GM23338 (cell line): ENCODE data around the gene CDC14A. TPM values are rescaled to one million over a fixed set of nuclear protein-coding genes. Genes with fewer than 3 reads are reported as not detected.

Source experiments
- ATAC-seq: fragments of 200-7000 bp; cut with Tn5 transposase; 3 replicates; pipeline ENCODE4 v1.9.1; 2020
- DNase-seq: peaks from one replicate; pipeline ENCODE4 v3.0.0-alpha.2; 2015; ENCODE audit warnings: low spot score
- H2AFZ ChIP-seq: fragments of 200-600 bp; sonication (generic); 2 replicates; pipeline ENCODE4 v1.8.0; 2016; ENCODE audit warnings: antibody characterized with exemption, mild to moderate bottlenecking, moderate library complexity
- H3F3A ChIP-seq: fragments of 200-600 bp; sonication (generic); replicated peaks from 2 replicates; pipeline ENCODE4 v1.8.0; 2017; ENCODE audit warnings: antibody characterized with exemption, mixed run types, low read depth
- H3K27ac ChIP-seq: fragments of 200-600 bp; sonication (generic); 2 replicates; pipeline ENCODE4 v1.6.1; 2016; ENCODE audit warnings: low read depth
- H3K27me3 ChIP-seq: fragments of 200-600 bp; sonication (generic); 2 replicates; pipeline ENCODE4 v1.8.0; 2016; ENCODE audit warnings: mild to moderate bottlenecking, mixed run types, moderate library complexity; ENCODE audit not compliant: insufficient read depth
- H3K36me3 ChIP-seq: fragments of 200-600 bp; sonication (generic); 2 replicates; pipeline ENCODE4 v1.8.0; 2016; ENCODE audit warnings: mild to moderate bottlenecking; ENCODE audit not compliant: insufficient read depth
- H3K4me1 ChIP-seq: fragments of 200-600 bp; sonication (generic); 2 replicates; pipeline ENCODE4 v1.8.0; 2016; ENCODE audit warnings: mild to moderate bottlenecking, moderate library complexity; ENCODE audit not compliant: insufficient read depth
- H3K4me2 ChIP-seq: fragments of 200-600 bp; sonication (generic); 2 replicates; pipeline ENCODE4 v1.7.1; 2017; ENCODE audit warnings: mixed run types
- H3K4me3 ChIP-seq: fragments of 200-600 bp; sonication (generic); 2 replicates; pipeline ENCODE4 v1.6.1; 2016; ENCODE audit warnings: mixed run types
- H3K79me2 ChIP-seq: fragments of 200-600 bp; sonication (generic); replicated peaks from 2 replicates; pipeline ENCODE4 v1.8.0; 2017; ENCODE audit warnings: mild to moderate bottlenecking; ENCODE audit not compliant: insufficient read depth
- H3K9me2 ChIP-seq: fragments of 200-600 bp; sonication (generic); 2 replicates; pipeline ENCODE4 v1.8.0; 2017; ENCODE audit not compliant: insufficient read depth
- H4K20me1 ChIP-seq: fragments of 200-600 bp; sonication (generic); replicated peaks from 2 replicates; pipeline ENCODE4 v1.8.0; 2017; ENCODE audit warnings: mild to moderate bottlenecking; ENCODE audit not compliant: insufficient read depth
- H3K27ac Mint-ChIP-seq: 2 replicates; pipeline ENCODE4 v1.8.0; 2020; ENCODE audit warnings: inconsistent platforms, mild to moderate bottlenecking, moderate library complexity, mixed read lengths
- H3K27me3 Mint-ChIP-seq: 3 replicates; pipeline ENCODE4 v1.8.0; 2022; ENCODE audit warnings: low read depth, mild to moderate bottlenecking, moderate library complexity, mixed read lengths, inconsistent platforms; ENCODE audit not compliant: insufficient read depth, poor library complexity
- H3K36me3 Mint-ChIP-seq: 3 replicates; pipeline ENCODE4 v1.8.0; 2021; ENCODE audit warnings: low read depth, mild to moderate bottlenecking, inconsistent platforms, moderate library complexity, mixed read lengths
- H3K4me1 Mint-ChIP-seq: 3 replicates; pipeline ENCODE4 v1.8.0; 2020; ENCODE audit warnings: mild to moderate bottlenecking, inconsistent platforms, mixed read lengths
- H3K4me3 Mint-ChIP-seq: 3 replicates; pipeline ENCODE4 v1.8.0; 2021; ENCODE audit warnings: moderate library complexity, mild to moderate bottlenecking, inconsistent platforms, mixed read lengths
- H3K9me3 Mint-ChIP-seq: 3 replicates; pipeline ENCODE4 v1.8.0; 2020; ENCODE audit warnings: moderate library complexity, mild to moderate bottlenecking, inconsistent platforms, mixed read lengths
- ETS1 ChIP-seq: IDR thresholded peaks from 2 replicates; pipeline ENCODE4 v1.6.1; 2016; ENCODE audit warnings: antibody characterized with exemption
- EZH2phosphoT487 ChIP-seq: fragments of 200-600 bp; sonication (generic); IDR thresholded peaks from one replicate; pipeline ENCODE4 v1.8.1; 2018; ENCODE audit warnings: antibody characterized with exemption; ENCODE audit not compliant: unreplicated experiment
- JUNB ChIP-seq: IDR thresholded peaks from one replicate; pipeline ENCODE4 v1.6.1; 2016; ENCODE audit warnings: antibody characterized with exemption; ENCODE audit not compliant: unreplicated experiment
- NANOG ChIP-seq: IDR thresholded peaks from 2 replicates; pipeline ENCODE4 v1.6.1; 2016; ENCODE audit warnings: antibody characterized with exemption, borderline replicate concordance
- POLR2AphosphoS5 ChIP-seq: IDR thresholded peaks from 2 replicates; pipeline ENCODE4 v1.6.1; 2016; ENCODE audit warnings: antibody characterized with exemption, low read depth
- ZNF331 ChIP-seq: fragments of 250-450 bp; sonication (Bioruptor Pico); IDR thresholded peaks from 2 replicates; pipeline ENCODE4 v1.5.0; 2020; ENCODE audit warnings: low read depth, mild to moderate bottlenecking, moderate library complexity
- polyA plus RNA-seq: library from polyadenylated mRNA; unstranded; fragments of >200 nt; fragmentation: Nextera tagmentation; extraction: Ambion mirVana; gene quantifications from 2 replicates; pipeline ENCODE4 v1.2.1, GENCODE V29; 2016
- total RNA-seq: library from RNA; depleted of rRNA; stranded (reverse); fragments of >200 nt; shearing (Covaris generic); gene quantifications from 2 replicates; pipeline ENCODE4 v1.2.3, GENCODE V29; 2014
- TF ChIP-seq, protein P1 (sequence below): fragments of 250-450 bp; sonication (Bioruptor Pico); IDR thresholded peaks from 2 replicates; pipeline ENCODE4 v1.5.0; 2020; ENCODE audit warnings: mild to moderate bottlenecking, moderate library complexity
- TF ChIP-seq, protein P2 (sequence below), 2 experiments: fragments of 200-600 bp in 1 of 2; sonication (generic) in 1 of 2; conservative IDR thresholded peaks; 2 replicates each; pipeline versions ENCODE4 v1.5.1 to v1.6.1; 2016 to 2017; ENCODE audit warnings: antibody characterized with exemption in 2 of 2, low read depth in 2 of 2, mild to moderate bottlenecking in 2 of 2, moderate library complexity in 1 of 2

CDC14A gene
- total and polyA plus RNA-seq, 2 experiments from 2014 or later: 11.1 to 20.8 TPM

DNA sequence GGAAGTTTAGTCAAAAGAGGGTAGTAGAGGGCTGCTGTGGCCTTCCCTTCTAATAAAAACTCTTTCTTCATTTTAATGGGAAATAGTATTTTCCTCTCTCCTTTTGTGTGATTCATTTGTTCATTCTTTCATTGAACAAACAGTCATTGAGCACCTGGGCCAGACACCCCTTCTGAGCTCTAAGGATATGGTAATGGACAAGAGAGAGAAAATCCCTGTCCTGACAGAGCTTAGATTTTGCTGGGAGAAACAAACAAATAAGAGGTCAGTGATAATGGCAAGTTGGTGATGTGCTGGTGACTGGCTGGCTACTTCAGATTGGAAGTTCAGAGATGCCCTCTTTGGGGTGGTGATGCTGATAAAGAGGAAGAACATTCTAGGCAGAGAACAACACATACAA is 59.3 kb downstream of the CDC14A start (continued):
- TF ChIP-seq, protein P1, sequence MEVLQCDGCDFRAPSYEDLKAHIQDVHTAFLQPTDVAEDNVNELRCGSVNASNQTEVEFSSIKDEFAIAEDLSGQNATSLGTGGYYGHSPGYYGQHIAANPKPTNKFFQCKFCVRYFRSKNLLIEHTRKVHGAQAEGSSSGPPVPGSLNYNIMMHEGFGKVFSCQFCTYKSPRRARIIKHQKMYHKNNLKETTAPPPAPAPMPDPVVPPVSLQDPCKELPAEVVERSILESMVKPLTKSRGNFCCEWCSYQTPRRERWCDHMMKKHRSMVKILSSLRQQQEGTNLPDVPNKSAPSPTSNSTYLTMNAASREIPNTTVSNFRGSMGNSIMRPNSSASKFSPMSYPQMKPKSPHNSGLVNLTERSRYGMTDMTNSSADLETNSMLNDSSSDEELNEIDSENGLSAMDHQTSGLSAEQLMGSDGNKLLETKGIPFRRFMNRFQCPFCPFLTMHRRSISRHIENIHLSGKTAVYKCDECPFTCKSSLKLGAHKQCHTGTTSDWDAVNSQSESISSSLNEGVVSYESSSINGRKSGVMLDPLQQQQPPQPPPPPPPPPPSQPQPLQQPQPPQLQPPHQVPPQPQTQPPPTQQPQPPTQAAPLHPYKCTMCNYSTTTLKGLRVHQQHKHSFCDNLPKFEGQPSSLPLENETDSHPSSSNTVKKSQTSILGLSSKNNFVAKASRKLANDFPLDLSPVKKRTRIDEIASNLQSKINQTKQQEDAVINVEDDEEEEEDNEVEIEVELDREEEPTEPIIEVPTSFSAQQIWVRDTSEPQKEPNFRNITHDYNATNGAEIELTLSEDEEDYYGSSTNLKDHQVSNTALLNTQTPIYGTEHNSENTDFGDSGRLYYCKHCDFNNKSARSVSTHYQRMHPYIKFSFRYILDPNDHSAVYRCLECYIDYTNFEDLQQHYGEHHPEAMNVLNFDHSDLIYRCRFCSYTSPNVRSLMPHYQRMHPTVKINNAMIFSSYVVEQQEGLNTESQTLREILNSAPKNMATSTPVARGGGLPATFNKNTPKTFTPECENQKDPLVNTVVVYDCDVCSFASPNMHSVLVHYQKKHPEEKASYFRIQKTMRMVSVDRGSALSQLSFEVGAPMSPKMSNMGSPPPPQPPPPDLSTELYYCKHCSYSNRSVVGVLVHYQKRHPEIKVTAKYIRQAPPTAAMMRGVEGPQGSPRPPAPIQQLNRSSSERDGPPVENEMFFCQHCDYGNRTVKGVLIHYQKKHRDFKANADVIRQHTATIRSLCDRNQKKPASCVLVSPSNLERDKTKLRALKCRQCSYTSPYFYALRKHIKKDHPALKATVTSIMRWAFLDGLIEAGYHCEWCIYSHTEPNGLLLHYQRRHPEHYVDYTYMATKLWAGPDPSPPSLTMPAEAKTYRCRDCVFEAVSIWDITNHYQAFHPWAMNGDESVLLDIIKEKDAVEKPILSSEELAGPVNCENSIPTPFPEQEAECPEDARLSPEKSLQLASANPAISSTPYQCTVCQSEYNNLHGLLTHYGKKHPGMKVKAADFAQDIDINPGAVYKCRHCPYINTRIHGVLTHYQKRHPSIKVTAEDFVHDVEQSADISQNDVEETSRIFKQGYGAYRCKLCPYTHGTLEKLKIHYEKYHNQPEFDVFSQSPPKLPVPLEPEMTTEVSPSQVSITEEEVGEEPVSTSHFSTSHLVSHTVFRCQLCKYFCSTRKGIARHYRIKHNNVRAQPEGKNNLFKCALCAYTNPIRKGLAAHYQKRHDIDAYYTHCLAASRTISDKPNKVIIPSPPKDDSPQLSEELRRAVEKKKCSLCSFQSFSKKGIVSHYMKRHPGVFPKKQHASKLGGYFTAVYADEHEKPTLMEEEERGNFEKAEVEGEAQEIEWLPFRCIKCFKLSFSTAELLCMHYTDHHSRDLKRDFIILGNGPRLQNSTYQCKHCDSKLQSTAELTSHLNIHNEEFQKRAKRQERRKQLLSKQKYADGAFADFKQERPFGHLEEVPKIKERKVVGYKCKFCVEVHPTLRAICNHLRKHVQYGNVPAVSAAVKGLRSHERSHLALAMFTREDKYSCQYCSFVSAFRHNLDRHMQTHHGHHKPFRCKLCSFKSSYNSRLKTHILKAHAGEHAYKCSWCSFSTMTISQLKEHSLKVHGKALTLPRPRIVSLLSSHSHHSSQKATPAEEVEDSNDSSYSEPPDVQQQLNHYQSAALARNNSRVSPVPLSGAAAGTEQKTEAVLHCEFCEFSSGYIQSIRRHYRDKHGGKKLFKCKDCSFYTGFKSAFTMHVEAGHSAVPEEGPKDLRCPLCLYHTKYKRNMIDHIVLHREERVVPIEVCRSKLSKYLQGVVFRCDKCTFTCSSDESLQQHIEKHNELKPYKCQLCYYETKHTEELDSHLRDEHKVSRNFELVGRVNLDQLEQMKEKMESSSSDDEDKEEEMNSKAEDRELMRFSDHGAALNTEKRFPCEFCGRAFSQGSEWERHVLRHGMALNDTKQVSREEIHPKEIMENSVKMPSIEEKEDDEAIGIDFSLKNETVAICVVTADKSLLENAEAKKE (CRISPR knock-in tag): no peak

GRCh38 chr1:100413035-100413434 is 60.7 kb downstream of the CDC14A start:
- ATAC-seq: no peak
- no peak overlapping the region for H2AFZ ChIP-seq
- no peak for TF ChIP-seq NANOG
- no peak for TF ChIP-seq EZH2phosphoT487
- TF ChIP-seq POLR2AphosphoS5: no peak
- TF ChIP-seq ZNF331: no peak
- TF ChIP-seq, protein P2, sequence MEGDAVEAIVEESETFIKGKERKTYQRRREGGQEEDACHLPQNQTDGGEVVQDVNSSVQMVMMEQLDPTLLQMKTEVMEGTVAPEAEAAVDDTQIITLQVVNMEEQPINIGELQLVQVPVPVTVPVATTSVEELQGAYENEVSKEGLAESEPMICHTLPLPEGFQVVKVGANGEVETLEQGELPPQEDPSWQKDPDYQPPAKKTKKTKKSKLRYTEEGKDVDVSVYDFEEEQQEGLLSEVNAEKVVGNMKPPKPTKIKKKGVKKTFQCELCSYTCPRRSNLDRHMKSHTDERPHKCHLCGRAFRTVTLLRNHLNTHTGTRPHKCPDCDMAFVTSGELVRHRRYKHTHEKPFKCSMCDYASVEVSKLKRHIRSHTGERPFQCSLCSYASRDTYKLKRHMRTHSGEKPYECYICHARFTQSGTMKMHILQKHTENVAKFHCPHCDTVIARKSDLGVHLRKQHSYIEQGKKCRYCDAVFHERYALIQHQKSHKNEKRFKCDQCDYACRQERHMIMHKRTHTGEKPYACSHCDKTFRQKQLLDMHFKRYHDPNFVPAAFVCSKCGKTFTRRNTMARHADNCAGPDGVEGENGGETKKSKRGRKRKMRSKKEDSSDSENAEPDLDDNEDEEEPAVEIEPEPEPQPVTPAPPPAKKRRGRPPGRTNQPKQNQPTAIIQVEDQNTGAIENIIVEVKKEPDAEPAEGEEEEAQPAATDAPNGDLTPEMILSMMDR (conservative IDR thresholded peaks at IDR 0.05; ENCODE audit: low read depth in 2 of 2): no peak
- no peak for TF ChIP-seq JUNB
- TF ChIP-seq ETS1: no peak

More at GRCh38 chr1:100413035-100413434, 60.7 kb downstream of the CDC14A start:
- no peak overlapping the region for H3K27ac Mint-ChIP-seq
- H3K4me3 Mint-ChIP-seq: no peak overlapping the region
- no peaks in the 10 kb centered on the region for H4K20me1 ChIP-seq
- H3K36me3 ChIP-seq: 0 out of 2 replicates have a peak, but pooled peaks cover 2% of the 10 kb centered on the region
- H3K4me1 Mint-ChIP-seq: peaks cover 24% of the 10 kb centered on the region
- H3K4me3 ChIP-seq: no peak overlapping the region
- H3K9me2 ChIP-seq: no peaks in the 10 kb centered on the region
- H3K9me3 Mint-ChIP-seq: peaks cover 4% of the 10 kb centered on the region; the same call in 1 of the 3 replicates
- no peak for DNase-seq
- H3K27me3 Mint-ChIP-seq: peaks cover 4% of the 10 kb centered on the region
- peaks cover 12% of the 10 kb centered on the region for H3K4me1 ChIP-seq
- peaks cover 7% of the 10 kb centered on the region; the same call in 2 of the 3 replicates for H3K36me3 Mint-ChIP-seq
- no peaks in the 10 kb centered on the region for H3K27me3 ChIP-seq
- H3K27ac ChIP-seq: no peak overlapping the region
- peaks cover 8% of the 10 kb centered on the region; the same call in 1 of the 2 replicates for H3K79me2 ChIP-seq
- H3F3A ChIP-seq: no peaks in the 10 kb centered on the region
- no peak overlapping the region for H3K4me2 ChIP-seq
